ENCODE measurements around the gene KIF22. TPM values are rescaled to one million over a fixed set of nuclear protein-coding genes. Genes with fewer than 3 reads are reported as not detected.
A peak's percentile ranks its signal among the peaks of the same experiment; 100 is the strongest.

Gene KIF22
- total RNA-seq, 1 donor = 8.3 TPM

DNA sequence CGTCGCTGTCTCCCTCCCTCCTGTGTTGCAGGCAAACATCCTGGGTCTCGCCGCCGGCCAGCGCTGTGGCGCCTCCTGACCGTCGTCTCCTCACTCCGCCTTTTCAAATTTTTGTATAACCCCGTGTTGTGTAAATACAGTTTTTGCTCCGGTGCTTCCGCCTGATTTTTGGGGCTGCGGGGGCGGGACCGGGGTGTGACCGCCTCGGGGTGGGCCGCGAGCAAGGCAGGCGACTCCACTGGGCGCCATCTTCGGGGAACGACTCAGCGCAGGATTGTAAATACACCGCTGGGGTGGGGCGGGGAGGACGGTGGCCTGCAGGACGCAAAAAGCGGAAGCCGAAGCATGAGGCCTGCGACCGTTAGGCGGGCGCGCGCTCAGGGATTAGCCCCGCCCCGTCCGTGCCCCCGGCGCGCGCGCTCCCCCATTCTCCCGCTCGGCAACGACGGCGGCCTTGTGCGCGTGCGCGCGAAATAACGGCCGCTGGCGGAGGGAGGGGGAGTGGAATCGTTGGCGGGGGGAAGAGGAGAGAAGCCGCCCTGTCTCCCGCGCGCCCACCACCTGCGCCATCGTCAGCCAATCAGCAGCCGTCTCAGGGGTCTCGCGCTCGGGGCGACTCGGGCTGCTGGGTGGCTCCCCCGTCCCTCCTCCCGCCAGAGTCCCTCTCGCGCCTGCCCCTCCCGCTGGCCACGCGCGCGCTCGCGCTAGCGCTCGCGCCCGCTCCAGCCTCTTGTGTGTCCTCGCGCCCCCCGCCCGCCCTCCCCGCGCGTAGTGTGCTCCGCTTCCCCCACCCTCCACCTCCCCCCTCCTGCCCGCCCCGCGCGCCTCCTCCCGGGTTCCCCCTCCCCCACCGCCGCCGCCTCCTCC, 14.9 kb downstream of the KIF22 start:
- Histone ChIP-seq H3K9me3 (ENCODE audit: low read depth, low read length) (no peaks in the 10 kb centered on the region), H4K20me1 (ENCODE audit: insufficient read depth, low read length) (peaks cover 14% of the 10 kb centered on the region), H3K27me3 (ENCODE audit: insufficient read depth, low read length) (no peaks in the 10 kb centered on the region), H3K79me2 (ENCODE audit: insufficient read depth, low read length) (peaks cover 19% of the 10 kb centered on the region), H3K36me3 (ENCODE audit: insufficient read depth, low read length) (peaks cover 44% of the 10 kb centered on the region), H3K4me2 (ENCODE audit: insufficient read depth, low read length) (peak overlapping the region; percentile 96), H3K27ac (ENCODE audit: low read depth, low read length) (peak overlapping the region; percentile 80), H2AFZ (ENCODE audit: low read length) (peak overlapping the region; percentile 86), H3K4me1 (ENCODE audit: insufficient read depth, low read length) (peaks cover 31% of the 10 kb centered on the region), H3K4me3 (ENCODE audit: insufficient read depth, low read length) (peak overlapping the region; percentile 90)
- TF ChIP-seq CTCF (IDR thresholded peaks at IDR 0.05; ENCODE audit: extremely low read depth, low read depth, low read length) = no peak
- peak; percentile 99 for DNase-seq (ENCODE audit: insufficient read length, low spot score, missing footprints)

GRCh38 chr16:29806099-29806579, 15.6 kb downstream of the KIF22 start, which contains the start of gene MAZ:
MAZ (plus strand) TSS chr16:29806529; CDS start chr16:29806702, 173 bp downstream.
- Histone ChIP-seq H4K20me1 (ENCODE audit: insufficient read depth, low read length) (peaks cover 19% of the 10 kb centered on the region), H2AFZ (ENCODE audit: low read length) (peak within 1 kb of the TSS; percentile 81), H3K9me3 (ENCODE audit: low read depth, low read length) (no peaks in the 10 kb centered on the region), H3K27ac (ENCODE audit: low read depth, low read length) (peak within 1 kb of the TSS; percentile 63), H3K79me2 (ENCODE audit: insufficient read depth, low read length) (peaks cover 19% of the 10 kb centered on the region), H3K4me3 (ENCODE audit: insufficient read depth, low read length) (peak within 1 kb of the TSS; percentile 90), H3K36me3 (ENCODE audit: insufficient read depth, low read length) (peaks cover 39% of the 10 kb centered on the region), H3K4me2 (ENCODE audit: insufficient read depth, low read length) (peak within 1 kb of the TSS; percentile 96), H3K27me3 (ENCODE audit: insufficient read depth, low read length) (no peaks in the 10 kb centered on the region), H3K4me1 (ENCODE audit: insufficient read depth, low read length) (peaks cover 37% of the 10 kb centered on the region)
- TF ChIP-seq CTCF (IDR thresholded peaks at IDR 0.05; ENCODE audit: extremely low read depth, low read depth, low read length) = no peak
- no peak for DNase-seq (ENCODE audit: insufficient read length, low spot score, missing footprints)

- Histone ChIP-seq H2AFZ (ENCODE audit: low read length) (no peak overlapping the region), H3K4me1 (ENCODE audit: insufficient read depth, low read length) (peaks cover 44% of the 10 kb centered on the region), H3K27me3 (ENCODE audit: insufficient read depth, low read length) (no peaks in the 10 kb centered on the region), H3K79me2 (ENCODE audit: insufficient read depth, low read length) (peaks cover 19% of the 10 kb centered on the region), H3K4me3 (ENCODE audit: insufficient read depth, low read length) (peak overlapping the region; percentile 71), H3K4me2 (ENCODE audit: insufficient read depth, low read length) (peak overlapping the region; percentile 84), H3K27ac (ENCODE audit: low read depth, low read length) (peak overlapping the region; percentile 33), H3K36me3 (ENCODE audit: insufficient read depth, low read length) (peaks cover 33% of the 10 kb centered on the region), H4K20me1 (ENCODE audit: insufficient read depth, low read length) (peaks cover 19% of the 10 kb centered on the region), H3K9me3 (ENCODE audit: low read depth, low read length) (no peaks in the 10 kb centered on the region)
- DNase-seq (ENCODE audit: insufficient read length, low spot score, missing footprints) = peak; percentile 91
- TF ChIP-seq CTCF (IDR thresholded peaks at IDR 0.05; ENCODE audit: extremely low read depth, low read depth, low read length) = no peak
These were observed 16.3 kb downstream of the KIF22 start for GRCh38 chr16:29806641-29807425.
